NT2/D1 (cell line): ENCODE data around the gene TPGS1.

Source experiments
- SUZ12 ChIP-seq: IDR thresholded peaks from 2 replicates; pipeline ENCODE4 v1.6.1; 2011; ENCODE audit not compliant: insufficient read length, insufficient read depth; ENCODE audit errors: extremely low read depth
- YY1 ChIP-seq: IDR thresholded peaks from 2 replicates; pipeline ENCODE4 v1.6.1; 2011; ENCODE audit not compliant: insufficient read length, insufficient read depth

DNA sequence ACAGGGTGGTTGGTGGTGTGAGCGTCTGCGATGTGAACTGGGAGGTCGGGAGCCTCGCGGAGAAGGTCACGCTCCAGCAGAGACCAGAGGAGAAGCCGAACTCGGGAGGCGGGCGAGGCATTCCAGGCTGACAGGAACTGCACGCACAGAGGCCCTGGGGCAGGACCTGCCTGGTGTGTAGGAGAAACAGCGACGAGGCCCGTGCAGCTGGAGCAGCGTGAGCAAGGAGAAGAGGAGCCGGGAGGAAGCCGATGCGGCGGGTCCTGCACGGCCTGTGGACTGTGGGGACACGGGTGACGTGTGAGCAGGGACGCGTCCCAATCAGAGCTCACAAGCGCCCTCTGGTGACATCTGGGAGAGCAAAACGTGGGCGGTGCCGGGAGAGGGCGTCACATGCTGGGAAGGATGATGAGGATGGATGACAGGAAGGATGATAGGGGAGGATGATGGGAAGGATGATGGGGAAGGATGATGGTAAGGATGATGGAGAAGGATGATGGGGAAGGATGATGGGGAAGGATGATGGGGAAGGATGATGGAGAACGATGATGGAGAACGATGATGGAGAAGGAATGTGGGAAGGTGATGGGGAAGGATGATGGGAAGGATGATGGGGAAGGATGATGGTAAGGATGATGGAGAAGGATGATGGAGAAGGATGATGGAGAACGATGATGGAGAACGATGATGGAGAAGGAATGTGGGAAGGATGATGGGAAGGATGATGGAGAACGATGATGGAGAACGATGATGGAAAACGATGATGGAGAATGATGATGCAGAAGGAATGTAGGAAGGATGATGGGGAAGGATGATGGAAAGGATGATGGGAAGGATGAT lies 27.1 kb upstream of the TPGS1 start:
- TF ChIP-seq YY1 (no peak), SUZ12 (no peak)
